Common myeloid progenitor, CD34-positive (primary cell): ENCODE results near the gene ASCL1. TPM values are rescaled to one million over a fixed set of nuclear protein-coding genes. Genes with fewer than 3 reads are reported as not detected.

ENCODE experiments used
- CTCF ChIA-PET: fragments of 350-600 bp; sonication (Branson Sonifier 250); formaldehyde crosslinking; loops from one replicate; lab custom pipeline; 2021; ENCODE audit warnings: antibody characterized with exemption; lab: Charles Lee
- POLR2A ChIA-PET: fragments of 350-600 bp; sonication (Branson Sonifier 250); formaldehyde crosslinking; loops from one replicate; lab custom pipeline; 2021; ENCODE audit warnings: antibody characterized with exemption; lab: Charles Lee
- DNase-seq, 3 donors: peaks; one replicate each; pipeline versions ENCODE4 v3.0.0 to v3.0.0-alpha.2; 2013
- H3K27ac ChIP-seq, 2 experiments: 1 replicate in 1 of 2; 2 replicates in 1 of 2; pipeline ENCODE4 v1.7.0; 2013; ENCODE audit warnings: inconsistent platforms in 2 of 2, low read length in 2 of 2, mild to moderate bottlenecking in 2 of 2, low read depth in 1 of 2, moderate library complexity in 1 of 2; ENCODE audit not compliant: severe bottlenecking in 2 of 2, insufficient read depth in 1 of 2, poor library complexity in 1 of 2
- H3K27me3 ChIP-seq, 5 experiments: replicated peaks in 2 of 5; 1 replicate in 3 of 5; 2 replicates in 2 of 5; pipeline versions ENCODE4 v1.6.1 to v1.7.0; 2013; ENCODE audit warnings: low read length in 4 of 5, mild to moderate bottlenecking in 2 of 5, moderate library complexity in 2 of 5, inconsistent platforms in 1 of 5; ENCODE audit not compliant: insufficient read depth in 5 of 5, control insufficient read depth in 4 of 5
- H3K36me3 ChIP-seq, 4 experiments: 1 replicate in 2 of 4; 2 replicates in 2 of 4; pipeline versions ENCODE4 v1.6.1 to v1.7.0; 2013; ENCODE audit warnings: low read length in 3 of 4, control low read depth in 1 of 4, mild to moderate bottlenecking in 1 of 4; ENCODE audit not compliant: control insufficient read depth in 4 of 4, insufficient read depth in 4 of 4
- H3K4me1 ChIP-seq, 4 experiments: 1 replicate in 3 of 4; 2 replicates in 1 of 4; pipeline versions ENCODE4 v1.6.1 to v1.7.1; 2013; ENCODE audit warnings: low read length in 3 of 4, mild to moderate bottlenecking in 3 of 4, control low read depth in 1 of 4, inconsistent platforms in 1 of 4, moderate library complexity in 1 of 4; ENCODE audit not compliant: control insufficient read depth in 4 of 4, insufficient read depth in 4 of 4; ENCODE audit errors: control extremely low read depth in 1 of 4
- H3K4me3 ChIP-seq, 7 experiments: 1 replicate in 4 of 7; 2 replicates in 3 of 7; pipeline versions ENCODE4 v1.5.1 to v1.7.0; 2013; ENCODE audit warnings: mild to moderate bottlenecking in 7 of 7, low read length in 6 of 7, moderate library complexity in 6 of 7, inconsistent platforms in 2 of 7, low read depth in 2 of 7, control low read depth in 1 of 7; ENCODE audit not compliant: insufficient read depth in 4 of 7, control insufficient read depth in 1 of 7; ENCODE audit errors: extremely low read depth in 1 of 7
- H3K9me3 ChIP-seq, 5 experiments: 1 replicate in 4 of 5; 2 replicates in 1 of 5; pipeline versions ENCODE4 v1.6.1 to v1.7.1; 2013; ENCODE audit warnings: low read length in 4 of 5, mild to moderate bottlenecking in 2 of 5, inconsistent platforms in 1 of 5, low read depth in 1 of 5, moderate library complexity in 1 of 5; ENCODE audit not compliant: control insufficient read depth in 4 of 5, insufficient read depth in 2 of 5; ENCODE audit errors: control extremely low read depth in 1 of 5
- WGBS: methylation state at CpG from one replicate; pipeline ENCODE4 v1.1.5; 2013; ENCODE audit not compliant: insufficient coverage; 5-methylcytosine and 5-hydroxymethylcytosine counted together
- polyA plus RNA-seq: library from polyadenylated mRNA; unstranded; fragments of 120-200 nt; gene quantifications from one replicate; pipeline ENCODE4 v1.2.1, GENCODE V29; 2013

ASCL1 gene
- polyA plus RNA-seq = not detected

- Histone ChIP-seq H3K4me3 (peak within 1 kb of the TSS; percentile 16 to 64 (median 48)), H3K36me3 (no peaks in the 10 kb centered on the region), H3K27ac (no peak within 1 kb of the TSS), H3K9me3 (peaks cover 0 to 10% (median 2%) of the 10 kb centered on the region in 5 experiments), H3K4me1 (peaks cover 0 to 22% (median 14%) of the 10 kb centered on the region in 4 experiments), H3K27me3 (peaks cover 23 to 99% (median 71%) of the 10 kb centered on the region in 5 experiments)
- ChIA-PET POLR2A (no interaction called here), CTCF (no interaction called here)
- under 1% methylated on average over 23 of the region's 52 CpGs for WGBS
- peak; percentile 54 to 78 (median 75) for DNase-seq
These were observed at the start of gene ASCL1 for GRCh38 chr12:102957339-102958050. Gene ASCL1 (plus strand): TSS chr12:102957674. CDS start chr12:102958245, 571 bp downstream.

GRCh38 chr12:102907918-102908317 lies 49.6 kb upstream of the ASCL1 start:
- H3K27me3 ChIP-seq = no peaks in the 10 kb centered on the region
- H3K9me3 ChIP-seq = no peaks in the 10 kb centered on the region
- WGBS = no CpG with 5 or more reads among the region's 4 CpGs
- CTCF ChIA-PET = interaction anchor here (1.0 kb wide), 1 partner anchor 23 kb away, joined by 3 read pairs; no protein-coding TSS in a partner anchor
- no peak overlapping the region for H3K4me3 ChIP-seq
- POLR2A ChIA-PET = no interaction called here
- H3K36me3 ChIP-seq = no peaks in the 10 kb centered on the region
- no peaks in the 10 kb centered on the region for H3K4me1 ChIP-seq
- no peak for DNase-seq
- H3K27ac ChIP-seq = no peak overlapping the region

- POLR2A ChIA-PET = no interaction called here
- Histone ChIP-seq H3K27me3 (peaks cover 0 to 8% (median 0%) of the 10 kb centered on the region in 5 experiments), H3K4me1 (no peaks in the 10 kb centered on the region), H3K27ac (no peak overlapping the region), H3K9me3 (no peaks in the 10 kb centered on the region), H3K4me3 (no peak overlapping the region), H3K36me3 (no peaks in the 10 kb centered on the region)
- DNase-seq = no peak
- CTCF ChIA-PET = interaction anchor here (0.7 kb wide), 1 partner anchor 26 kb away, joined by 3 read pairs; no protein-coding TSS in a partner anchor
- 95% methylated on average over 7 of the region's 7 CpGs for WGBS
These were observed 47.3 kb upstream of the ASCL1 start for GRCh38 chr12:102910137-102910536.

- Histone ChIP-seq H3K4me3 (no peak overlapping the region), H3K27ac (no peak overlapping the region), H3K36me3 (no peaks in the 10 kb centered on the region), H3K9me3 (no peaks in the 10 kb centered on the region), H3K27me3 (peaks cover 0 to 10% (median 0%) of the 10 kb centered on the region in 5 experiments), H3K4me1 (no peaks in the 10 kb centered on the region)
- POLR2A ChIA-PET = no interaction called here
- 90% methylated on average over 3 of the region's 4 CpGs for WGBS
- CTCF ChIA-PET = no interaction called here
- no peak for DNase-seq
These were observed 46.7 kb upstream of the ASCL1 start for GRCh38 chr12:102910792-102911191.

- POLR2A ChIA-PET = no interaction called here
- Histone ChIP-seq H3K27ac (no peak overlapping the region), H3K4me3 (no peak overlapping the region), H3K9me3 (no peaks in the 10 kb centered on the region), H3K27me3 (peaks cover 0 to 12% (median 2%) of the 10 kb centered on the region in 5 experiments), H3K4me1 (no peaks in the 10 kb centered on the region), H3K36me3 (no peaks in the 10 kb centered on the region)
- CTCF ChIA-PET = no interaction called here
- no peak for DNase-seq
- WGBS = 93% methylated on average over 3 of the region's 3 CpGs
These were observed 46.2 kb upstream of the ASCL1 start for GRCh38 chr12:102911320-102911719.

GRCh38 chr12:102912258-102912657 lies 45.2 kb upstream of the ASCL1 start:
- DNase-seq = no peak
- CTCF ChIA-PET = interaction anchor here (1.2 kb wide), 1 partner anchor 637 kb away, joined by 4 read pairs; no protein-coding TSS in a partner anchor
- no peaks in the 10 kb centered on the region for H3K9me3 ChIP-seq
- H3K36me3 ChIP-seq = no peaks in the 10 kb centered on the region
- H3K4me1 ChIP-seq = peaks cover 0 to 4% (median 2%) of the 10 kb centered on the region in 4 experiments
- POLR2A ChIA-PET = no interaction called here
- no CpG with 5 or more reads among the region's 2 CpGs for WGBS
- peaks cover 0 to 18% (median 5%) of the 10 kb centered on the region in 5 experiments for H3K27me3 ChIP-seq
- no peak overlapping the region for H3K27ac ChIP-seq
- no peak overlapping the region for H3K4me3 ChIP-seq
